ENCODE results near the gene POMT2.
"Not testable (repeated sequence)": the region's sequence is repeated elsewhere in the genome, so short reads cannot be mapped to it uniquely, and the experiment has no call there.

POMT2 gene

GRCh38 chr14:77299771-77300170 is 20.9 kb downstream of the POMT2 start:
- DNase-seq, result no peak

DNA sequence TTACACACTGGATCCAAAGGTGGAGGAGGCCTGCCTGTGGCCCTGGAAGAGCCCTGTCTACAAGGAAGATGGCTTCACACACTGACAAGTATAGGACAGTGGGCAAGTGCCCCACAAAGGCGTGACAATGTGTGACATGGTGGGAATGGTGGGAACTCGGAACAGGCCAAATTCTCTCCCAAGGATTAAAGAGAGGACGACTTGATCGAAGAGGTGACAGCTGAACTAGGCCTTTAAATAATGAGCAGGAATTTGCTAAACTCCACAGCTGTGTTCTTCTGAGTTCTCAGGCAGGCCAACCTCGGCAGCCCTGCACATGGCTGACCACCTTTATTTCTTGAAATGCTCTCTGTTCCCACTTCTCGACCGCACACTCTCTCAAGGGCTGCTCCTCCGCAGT is 23.8 kb downstream of the POMT2 start:
- no peak for DNase-seq

GRCh38 chr14:77296155-77296554 is 24.5 kb downstream of the POMT2 start:
- no peak for DNase-seq

GRCh38 chr14:77290705-77291104 is 30.0 kb downstream of the POMT2 start:
- no peak for DNase-seq

- DNase-seq, result no peak
Observed at GRCh38 chr14:77286576-77286975, 34.1 kb downstream of the POMT2 start.

GRCh38 chr14:77284466-77284865 is 36.2 kb downstream of the POMT2 start:
- no peak for DNase-seq

DNA sequence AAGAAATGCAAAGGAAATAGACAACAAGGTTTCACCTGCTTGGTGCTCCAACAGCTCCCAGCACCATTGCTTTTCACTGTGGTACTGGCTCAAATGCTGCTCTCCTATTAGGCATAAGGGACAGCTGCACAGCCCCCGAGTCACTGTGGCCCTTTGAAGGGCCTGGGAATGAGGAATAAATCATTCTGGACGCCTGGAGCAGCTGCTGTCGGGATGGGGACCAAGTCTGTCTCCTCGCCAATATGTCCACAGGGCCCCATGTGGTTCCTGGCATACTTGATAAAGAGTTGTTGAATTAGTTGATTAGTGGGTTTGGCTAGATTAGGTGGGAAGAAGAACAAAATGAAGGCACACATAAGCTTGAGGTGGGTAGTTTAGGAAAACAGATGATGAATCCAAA is 36.6 kb downstream of the POMT2 start:
- DNase-seq, result no peak

GRCh38 chr14:77281852-77282410 is 38.8 kb downstream of the POMT2 start:
- DNase-seq, result no peak

- DNase-seq, result not testable (repeated sequence)
Observed at GRCh38 chr14:77280921-77281320, 39.8 kb downstream of the POMT2 start.

GRCh38 chr14:77279719-77280118 is 41.0 kb downstream of the POMT2 start:
- DNase-seq, result no peak

DNA sequence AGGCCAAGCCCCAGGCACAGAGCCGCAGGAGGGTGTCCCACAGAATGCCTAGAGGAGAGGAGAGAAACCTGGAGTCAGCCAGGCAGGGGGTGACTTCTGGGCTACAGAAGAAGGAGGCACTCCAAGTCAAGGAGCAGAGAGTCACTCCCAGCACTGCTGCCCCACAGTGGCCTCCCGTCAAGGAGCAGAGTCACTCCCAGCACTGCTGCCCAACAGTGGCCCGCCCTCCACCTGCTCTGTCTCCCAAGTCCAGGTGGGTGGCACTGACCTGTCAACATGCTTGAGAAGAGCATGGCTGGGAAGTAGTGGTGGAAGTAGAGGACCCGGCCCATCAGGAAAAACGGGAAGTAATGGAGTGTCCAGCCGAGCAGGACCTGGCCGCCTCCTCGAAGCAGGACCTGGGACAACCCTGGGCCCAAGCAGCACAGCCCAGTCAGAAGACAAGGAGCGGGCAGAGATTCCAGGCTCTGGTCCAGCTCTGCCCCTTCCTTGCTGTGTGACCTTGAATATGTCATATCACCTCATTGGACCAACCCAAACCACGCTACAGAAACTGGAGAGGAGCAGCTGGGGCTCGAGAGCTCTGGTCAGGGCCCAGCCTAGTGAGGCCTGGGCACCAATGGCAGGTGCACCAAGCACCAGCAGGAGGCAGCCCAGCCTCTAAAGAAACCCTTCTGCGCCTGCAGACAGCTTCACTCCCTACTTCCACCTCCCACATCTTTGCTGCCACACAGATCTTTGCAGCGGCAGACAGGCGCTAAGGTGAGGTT is 42.0 kb downstream of the POMT2 start:
- no peak for DNase-seq

- no peak for DNase-seq
Observed at GRCh38 chr14:77276959-77277358, 43.7 kb downstream of the POMT2 start.

DNA sequence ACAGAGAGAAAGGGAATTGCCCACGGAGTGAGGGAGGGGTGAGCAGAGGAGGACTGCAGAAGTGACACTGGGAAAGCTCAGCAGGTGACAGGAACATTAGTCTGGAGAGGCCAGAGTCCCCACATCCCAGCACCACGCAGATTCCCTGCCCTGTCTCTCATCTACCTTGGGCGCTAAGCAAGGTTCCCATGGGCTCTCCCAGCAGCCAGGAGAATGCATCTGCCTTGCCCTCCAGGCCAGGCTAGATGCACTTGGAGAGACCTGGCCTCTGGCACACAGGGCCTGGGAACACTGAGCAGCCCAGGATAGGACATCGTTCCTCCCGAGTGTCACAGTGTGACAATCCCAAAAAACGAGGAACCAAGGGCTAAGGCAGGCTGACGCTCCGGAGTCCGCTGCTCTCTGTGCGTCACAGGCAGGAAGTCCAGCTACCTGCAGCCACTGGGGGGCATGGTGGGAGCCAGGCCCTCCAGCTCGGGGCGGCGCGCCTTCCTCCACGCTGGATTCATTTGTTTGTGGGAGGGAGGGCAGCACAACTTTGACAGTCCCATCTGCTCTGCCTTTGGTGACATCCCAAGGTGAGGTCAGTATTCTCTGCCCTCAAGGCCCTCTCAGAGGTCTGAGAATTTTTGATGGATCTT is 44.3 kb downstream of the POMT2 start:
- no peak for DNase-seq

GRCh38 chr14:77275601-77276017 is 45.1 kb downstream of the POMT2 start:
- DNase-seq, result no peak

DNA sequence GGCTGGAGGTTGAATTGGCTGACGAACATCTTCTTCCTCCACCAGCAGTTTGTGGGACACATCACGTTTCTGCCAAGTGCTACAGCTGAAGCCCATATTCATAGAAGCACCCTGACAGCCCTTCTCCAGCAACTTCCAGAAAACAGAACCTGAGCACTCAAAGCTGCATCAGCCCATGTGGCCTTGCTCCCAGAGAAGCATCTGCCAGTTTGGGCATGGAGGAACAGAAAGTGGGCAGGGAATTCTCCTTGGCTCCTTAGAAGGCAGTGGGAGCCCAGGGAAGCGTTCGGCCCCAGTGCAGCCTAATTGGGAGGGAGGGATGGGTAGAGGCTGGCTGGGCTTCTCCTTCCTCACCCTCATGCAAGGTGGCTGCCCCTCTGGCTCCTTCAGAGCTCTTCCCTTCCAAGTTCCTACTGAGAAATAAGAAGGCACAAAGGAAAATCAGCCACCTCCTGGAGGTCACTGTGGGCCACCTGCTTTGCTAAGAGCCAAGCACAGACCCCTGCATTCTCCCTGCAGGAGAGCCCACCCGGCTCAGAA is 45.6 kb downstream of the POMT2 start:
- DNase-seq, result no peak

DNA sequence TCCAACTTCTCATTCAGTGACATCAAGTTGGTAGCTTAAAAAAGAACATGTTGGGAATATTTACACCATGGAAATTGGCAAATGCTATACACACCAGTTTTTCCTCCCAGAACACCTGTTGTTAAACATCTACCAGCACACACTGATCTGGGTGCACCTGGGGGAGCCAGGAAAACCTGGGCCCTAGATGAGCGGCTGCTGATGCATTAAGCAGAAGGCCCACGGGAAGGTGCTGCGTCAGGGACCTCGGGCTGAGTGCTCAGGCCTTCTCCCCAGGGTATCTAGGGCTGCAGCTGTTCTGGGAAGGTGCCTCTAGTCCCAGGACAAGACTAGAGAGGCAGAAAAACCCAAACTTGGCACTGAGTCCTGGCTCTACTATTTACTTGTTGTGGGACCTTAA is 46.9 kb downstream of the POMT2 start:
- no peak for DNase-seq

GRCh38 chr14:77272261-77272660 is 48.4 kb downstream of the POMT2 start:
- DNase-seq, result no peak

- DNase-seq, result no peak
Observed at GRCh38 chr14:77271113-77271710, 49.5 kb downstream of the POMT2 start, which contains the start of gene NGB. NGB (minus strand) TSS chr14:77271206; CDS start chr14:77270937, 269 bp downstream.

DNA sequence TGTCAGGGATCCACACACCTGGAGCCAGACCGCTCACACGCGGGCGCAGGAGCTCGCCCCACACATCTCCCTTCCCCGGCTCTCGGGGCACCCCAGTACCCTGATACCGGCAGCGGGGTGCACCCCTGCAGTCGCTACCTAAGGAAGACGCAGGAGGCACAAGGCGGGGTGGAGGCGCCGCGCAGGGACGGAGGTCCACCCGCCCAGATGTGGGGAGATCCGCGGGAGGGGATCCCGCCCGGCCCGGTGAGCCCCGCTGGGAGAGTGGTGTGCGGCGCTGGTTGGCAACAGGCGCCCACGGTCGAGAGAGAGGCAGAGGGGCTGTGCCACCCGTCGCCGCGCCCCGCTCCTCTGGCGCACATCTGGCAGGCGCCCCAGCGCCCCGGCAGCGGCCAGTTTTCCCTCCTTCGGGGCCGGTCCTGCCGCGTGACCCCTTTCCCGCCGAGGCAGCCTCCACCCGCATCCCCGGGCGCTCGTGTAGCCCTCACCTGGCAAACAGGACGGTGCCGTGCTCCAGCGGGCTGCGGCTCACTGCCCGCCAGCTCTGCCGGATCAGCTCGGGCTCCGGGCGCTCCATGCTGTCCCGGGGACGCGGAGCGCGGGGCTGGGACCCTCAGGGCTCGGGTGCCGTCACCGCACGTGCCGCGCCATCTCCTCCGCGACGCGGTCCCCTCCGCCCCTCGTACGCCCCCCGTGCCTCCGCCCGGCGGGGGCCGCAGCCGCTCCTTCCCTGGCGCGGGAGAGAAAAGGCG is 50.1 kb downstream of the POMT2 start:
- no peak for DNase-seq

- DNase-seq, result no peak
Observed at GRCh38 chr14:77268989-77269600, 51.6 kb downstream of the POMT2 start.

DNA sequence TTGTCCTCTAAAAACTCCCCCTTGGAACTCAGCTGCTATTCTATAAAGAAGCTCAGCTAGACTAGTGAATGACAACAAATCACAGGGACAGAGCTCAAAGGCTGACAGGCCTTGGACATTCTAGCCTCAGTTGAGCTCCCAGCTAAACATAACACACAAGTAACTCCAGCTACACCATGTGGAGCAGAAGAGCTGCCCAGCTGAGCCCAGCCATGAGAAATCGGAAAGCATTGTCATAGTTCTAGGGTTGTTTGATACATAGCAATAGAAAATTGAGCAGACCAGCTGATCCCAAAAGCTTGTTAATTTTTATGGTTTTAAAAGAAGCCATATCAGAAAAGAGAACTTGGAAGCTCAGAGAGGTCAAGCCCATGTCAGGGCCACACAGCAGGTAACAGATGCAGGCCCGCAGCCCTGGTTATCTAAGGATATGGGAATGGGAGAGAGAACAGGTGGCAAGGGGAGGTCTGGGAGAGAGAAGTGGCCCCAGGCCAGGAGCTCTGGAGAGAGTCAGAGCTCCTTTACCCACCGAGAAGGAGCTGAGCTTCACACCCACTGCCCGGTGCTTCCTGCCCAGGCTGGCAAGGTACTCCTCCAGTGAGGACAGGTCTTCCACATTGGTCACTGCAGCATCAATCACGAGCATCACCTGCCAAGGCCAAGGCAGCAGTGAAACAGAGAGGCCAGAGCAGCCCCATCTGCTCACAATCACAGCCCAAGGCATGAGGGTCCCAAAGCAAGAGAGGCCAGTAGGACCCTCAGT is 52.6 kb downstream of the POMT2 start:
- no peak for DNase-seq

Data from T-helper 2 cell (primary cell).